Caco-2 (cell line): ENCODE data around the gene PCDHA6. TPM values are rescaled to one million over a fixed set of nuclear protein-coding genes. Genes with fewer than 3 reads are reported as not detected.
"Not testable (repeated sequence)": the region's sequence is repeated elsewhere in the genome, so short reads cannot be mapped to it uniquely, and the experiment has no call there.

Source experiments
- BruUV-seq: library from RNA; stranded (reverse); fragments of 400-500 nt; replicated peaks from 2 replicates; lab custom pipeline; 2021; lab: Mats Ljungman, UMichigan
- CTCF ChIA-PET: fragments of 300-600 bp; sonication (Branson Sonifier 250); formaldehyde crosslinking; loops from one replicate; lab custom pipeline; 2022; ENCODE audit warnings: antibody characterized with exemption; lab: Charles Lee
- POLR2A ChIA-PET: fragments of 300-600 bp; sonication (Branson Sonifier 250); formaldehyde crosslinking; loops from one replicate; lab custom pipeline; 2022; ENCODE audit warnings: antibody characterized with exemption; lab: Charles Lee
- DNase-seq, 2 experiments: peaks; one replicate each; pipeline versions ENCODE4 v3.0.0 to v3.0.0-alpha.2; 2020 to 2022
- H3K27me3 ChIP-seq: replicated peaks from 2 replicates; pipeline ENCODE4 v1.6.0; 2011; ENCODE audit warnings: low read length; ENCODE audit not compliant: control insufficient read depth, insufficient read depth
- H3K36me3 ChIP-seq: 2 replicates; pipeline ENCODE4 v1.5.1; 2011; ENCODE audit warnings: low read length; ENCODE audit not compliant: control insufficient read depth, insufficient read depth
- H3K4me1 ChIP-seq: fragments of 250-450 bp; sonication (Bioruptor Pico); 2 replicates; pipeline ENCODE4 v1.5.1; 2020; ENCODE audit warnings: mild to moderate bottlenecking
- H3K4me3 ChIP-seq: 2 replicates; pipeline ENCODE4 v1.5.1; 2011; ENCODE audit warnings: low read depth, mild to moderate bottlenecking, control low read depth, low read length
- H3K9me3 ChIP-seq: fragments of 250-450 bp; sonication (Bioruptor Pico); 2 replicates; pipeline ENCODE4 v1.5.1; 2020; ENCODE audit warnings: mild to moderate bottlenecking, moderate library complexity
- H3K27ac Mint-ChIP-seq: one replicate; pipeline ENCODE4 v1.8.0; 2022; ENCODE audit warnings: mixed read lengths; ENCODE audit not compliant: unreplicated experiment
- H3K27me3 Mint-ChIP-seq: one replicate; pipeline ENCODE4 v1.8.0; 2022; ENCODE audit warnings: mixed read lengths; ENCODE audit not compliant: insufficient read depth, unreplicated experiment
- H3K36me3 Mint-ChIP-seq: one replicate; pipeline ENCODE4 v1.8.0; 2022; ENCODE audit warnings: mild to moderate bottlenecking, mixed read lengths; ENCODE audit not compliant: insufficient read depth, unreplicated experiment
- H3K4me1 Mint-ChIP-seq: one replicate; pipeline ENCODE4 v1.8.0; 2022; ENCODE audit warnings: low read depth, mixed read lengths; ENCODE audit not compliant: unreplicated experiment
- H3K4me3 Mint-ChIP-seq: one replicate; pipeline ENCODE4 v1.8.0; 2022; ENCODE audit warnings: mild to moderate bottlenecking, moderate library complexity, mixed read lengths; ENCODE audit not compliant: unreplicated experiment
- H3K9me3 Mint-ChIP-seq: one replicate; pipeline ENCODE4 v1.8.0; 2022; ENCODE audit warnings: mixed read lengths; ENCODE audit not compliant: unreplicated experiment
- CTCF ChIP-seq, 2 experiments: fragments of 200-600 bp in 1 of 2; IDR thresholded peaks; 1 replicate in 1 of 2; 2 replicates in 1 of 2; pipeline versions ENCODE4 v1.5.1 to v1.8.0; 2011 to 2022; ENCODE audit warnings: antibody characterized with exemption in 1 of 2, control low read depth in 1 of 2, inconsistent platforms in 1 of 2, low read depth in 1 of 2, low read length in 1 of 2, mild to moderate bottlenecking in 1 of 2, moderate library complexity in 1 of 2; ENCODE audit not compliant: insufficient read depth in 1 of 2, severe bottlenecking in 1 of 2, unreplicated experiment in 1 of 2
- intact Hi-C: fragments of 100-400 bp; cut with micrococcal nuclease; formaldehyde crosslinking; loops from one replicate; pipeline ENCODE4 v1.10.0; 2022; ENCODE audit not compliant: unreplicated experiment
- total RNA-seq: library from RNA; stranded (reverse); gene quantifications from 2 replicates; pipeline ENCODE4 v1.2.3, GENCODE V29; 2022

PCDHA6 gene
- total RNA-seq, 1 experiment from 2014 or later = not detected

GRCh38 chr5:140794595-140795258 is 33.0 kb upstream of the PCDHA6 start, which contains the start of gene PCDHA2:
PCDHA2 (plus strand) TSS chr5:140794852.
- no peak for DNase-seq
- no peaks in the 10 kb centered on the region for H3K27me3 ChIP-seq
- H3K4me1 ChIP-seq = no peaks in the 10 kb centered on the region
- peaks cover 16% of the 10 kb centered on the region for H3K9me3 Mint-ChIP-seq
- BruUV-seq = no TSS peak
- no peaks in the 10 kb centered on the region for H3K36me3 Mint-ChIP-seq
- intact Hi-C loops = no loop called here
- H3K4me1 Mint-ChIP-seq = no peaks in the 10 kb centered on the region
- ChIA-PET POLR2A (no interaction called here), CTCF (no interaction called here)
- peaks cover 3% of the 10 kb centered on the region; the same call in 1 of the 2 replicates for H3K9me3 ChIP-seq
- no peak within 1 kb of the TSS for H3K4me3 ChIP-seq
- H3K4me3 Mint-ChIP-seq = no peak within 1 kb of the TSS
- H3K27ac Mint-ChIP-seq = no peak within 1 kb of the TSS
- no peaks in the 10 kb centered on the region for H3K27me3 Mint-ChIP-seq
- no peak for TF ChIP-seq CTCF (IDR thresholded peaks at IDR 0.05; ENCODE audit: insufficient read depth in 1 of 2, low read depth in 1 of 2, low read length in 1 of 2, severe bottlenecking in 1 of 2, unreplicated experiment in 1 of 2)
- no peaks in the 10 kb centered on the region for H3K36me3 ChIP-seq

GRCh38 chr5:140795259-140795641 is 32.5 kb upstream of the PCDHA6 start:
- Mint-ChIP-seq H3K4me3 (no peak overlapping the region), H3K27me3 (no peaks in the 10 kb centered on the region), H3K4me1 (no peaks in the 10 kb centered on the region), H3K27ac (no peak overlapping the region), H3K9me3 (peaks cover 16% of the 10 kb centered on the region), H3K36me3 (no peaks in the 10 kb centered on the region)
- DNase-seq = peak in 1 of 2 experiments; percentile 12
- no peaks in the 10 kb centered on the region for H3K4me1 ChIP-seq
- H3K27me3 ChIP-seq = no peaks in the 10 kb centered on the region
- TF ChIP-seq CTCF (IDR thresholded peaks at IDR 0.05; ENCODE audit: insufficient read depth in 1 of 2, low read depth in 1 of 2, low read length in 1 of 2, severe bottlenecking in 1 of 2, unreplicated experiment in 1 of 2) = no peak
- H3K36me3 ChIP-seq = no peaks in the 10 kb centered on the region
- no peak overlapping the region for H3K4me3 ChIP-seq
- ChIA-PET POLR2A (no interaction called here), CTCF (no interaction called here)
- intact Hi-C loops = no loop called here
- peaks cover 3% of the 10 kb centered on the region; the same call in 1 of the 2 replicates for H3K9me3 ChIP-seq
- no TSS peak for BruUV-seq

DNA sequence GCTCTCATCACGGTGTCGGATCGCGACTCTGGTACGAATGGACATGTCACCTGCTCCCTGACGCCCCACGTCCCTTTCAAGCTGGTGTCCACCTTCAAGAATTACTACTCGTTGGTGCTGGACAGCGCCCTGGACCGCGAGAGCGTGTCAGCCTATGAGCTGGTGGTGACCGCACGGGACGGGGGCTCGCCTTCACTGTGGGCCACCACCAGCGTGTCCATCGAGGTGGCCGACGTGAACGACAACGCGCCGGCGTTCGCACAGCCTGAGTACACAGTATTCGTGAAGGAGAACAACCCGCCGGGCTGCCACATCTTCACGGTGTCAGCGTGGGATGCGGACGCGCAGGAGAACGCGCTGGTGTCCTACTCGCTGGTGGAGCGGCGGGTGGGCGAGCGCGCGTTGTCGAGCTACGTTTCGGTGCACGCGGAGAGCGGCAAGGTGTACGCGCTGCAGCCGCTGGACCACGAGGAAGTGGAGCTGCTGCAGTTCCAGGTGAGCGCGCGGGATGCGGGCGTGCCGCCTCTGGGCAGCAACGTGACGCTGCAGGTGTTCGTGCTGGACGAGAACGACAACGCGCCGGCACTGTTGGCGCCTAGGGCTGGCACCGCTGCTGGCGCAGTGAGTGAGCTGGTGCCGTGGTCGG is 31.6 kb upstream of the PCDHA6 start:
- H3K36me3 Mint-ChIP-seq, H3K27me3 Mint-ChIP-seq, H3K4me1 Mint-ChIP-seq, intact Hi-C loops, DNase-seq, H3K9me3 ChIP-seq, POLR2A ChIA-PET, H3K4me1 ChIP-seq, CTCF ChIA-PET, H3K4me3 ChIP-seq, H3K36me3 ChIP-seq, BruUV-seq, H3K27me3 ChIP-seq, H3K4me3 Mint-ChIP-seq, H3K27ac Mint-ChIP-seq: not testable (repeated sequence)
- peaks cover 16% of the 10 kb centered on the region for H3K9me3 Mint-ChIP-seq
